ENCODE measurements around the gene CLIC5. TPM values are rescaled to one million over a fixed set of nuclear protein-coding genes. Genes with fewer than 3 reads are reported as not detected.

Gene CLIC5
- total RNA-seq, 8 experiments from 2014 or later = 0.05 to 1.7 (median 0.38) TPM; not detected in 1

GRCh38 chr6:45983062-45983461, 32.6 kb downstream of the CLIC5 start:
- H3K4me1 ChIP-seq (replicated peaks in 1 of 2) = no peaks in the 10 kb centered on the region
- no peak overlapping the region for H3K27ac ChIP-seq
- no peak overlapping the region for H3K4me3 ChIP-seq
- ATAC-seq (replicated peaks in 6 of 8) = peak in 2 of 8 experiments; percentile 52 to 79
- 0 to 100% (median 60%) methylated on average over 1 of the region's 1 CpG; no CpG with 5 or more reads in 2 of the 10 experiments for WGBS, 10 experiments
- in situ Hi-C loops (cut with MboI; ENCODE audit: low pct_unique_long_range_greater_than_20kb in 2 of 9, low sequenced_read_pairs in 9 of 9, unreplicated experiment in 9 of 9) = no loop called here

GRCh38 chr6:45982280-45983036, 33.2 kb downstream of the CLIC5 start:
- 12 to 88% (median 80%) methylated on average over 1 to 9 of the region's 9 CpGs for WGBS, 10 experiments
- ATAC-seq (replicated peaks in 6 of 8) = no peak

DNA sequence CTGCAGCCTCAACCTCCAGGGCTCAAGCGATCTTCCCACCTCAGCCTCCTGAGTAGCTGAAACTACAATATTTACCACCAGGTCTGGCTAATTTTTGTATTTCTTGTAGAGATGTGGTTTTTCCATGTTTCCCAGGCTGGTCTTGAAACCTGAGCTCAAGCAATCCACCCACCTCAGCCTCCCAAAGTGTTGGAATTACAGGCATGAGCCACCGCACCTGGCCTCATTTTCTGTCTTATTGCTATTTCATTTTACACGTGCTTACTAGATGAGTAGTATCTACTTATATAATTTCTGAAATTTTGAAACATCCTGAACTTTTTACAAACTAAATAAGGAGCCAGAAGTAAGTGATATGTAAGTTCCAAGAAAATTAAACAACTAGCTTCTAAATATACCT, 34.6 kb downstream of the CLIC5 start:
- H3K4me1 ChIP-seq (replicated peaks in 1 of 2) = no peaks in the 10 kb centered on the region
- 0 to 100% (median 80%) methylated on average over 1 to 3 of the region's 3 CpGs for WGBS, 10 experiments
- H3K4me3 ChIP-seq = no peak overlapping the region
- in situ Hi-C loops (cut with MboI; ENCODE audit: low pct_unique_long_range_greater_than_20kb in 2 of 9, low sequenced_read_pairs in 9 of 9, unreplicated experiment in 9 of 9) = no loop called here
- no peak overlapping the region for H3K27ac ChIP-seq
- no peak for ATAC-seq (replicated peaks in 6 of 8)

More at GRCh38 chr6:45982280-45983036, 33.2 kb downstream of the CLIC5 start:
- Histone ChIP-seq H3K4me1 (replicated peaks in 1 of 2) (no peaks in the 10 kb centered on the region), H3K27ac (no peak overlapping the region), H3K4me3 (no peak overlapping the region)
- in situ Hi-C loops (cut with MboI; ENCODE audit: low pct_unique_long_range_greater_than_20kb in 2 of 9, low sequenced_read_pairs in 9 of 9, unreplicated experiment in 9 of 9) = no loop called here

- peak in 2 of 8 experiments; percentile 45 to 54 for ATAC-seq (replicated peaks in 6 of 8)
- in situ Hi-C loops (cut with MboI; ENCODE audit: low pct_unique_long_range_greater_than_20kb in 2 of 9, low sequenced_read_pairs in 9 of 9, unreplicated experiment in 9 of 9) = no loop called here
- 0 to 54% (median 35%) methylated on average over 1 to 2 of the region's 2 CpGs; no CpG with 5 or more reads in 1 of the 10 experiments for WGBS, 10 experiments
- Histone ChIP-seq H3K27ac (no peak overlapping the region), H3K4me1 (replicated peaks in 1 of 2) (no peaks in the 10 kb centered on the region), H3K4me3 (no peak overlapping the region)
These were observed 36.3 kb downstream of the CLIC5 start for GRCh38 chr6:45979311-45979710.

GRCh38 chr6:45974596-45974995, 41.1 kb downstream of the CLIC5 start:
- Histone ChIP-seq H3K4me3 (no peak overlapping the region), H3K4me1 (replicated peaks in 1 of 2) (no peaks in the 10 kb centered on the region), H3K27ac (no peak overlapping the region)
- in situ Hi-C loops (cut with MboI; ENCODE audit: low pct_unique_long_range_greater_than_20kb in 2 of 9, low sequenced_read_pairs in 9 of 9, unreplicated experiment in 9 of 9) = no loop called here
- ATAC-seq (replicated peaks in 6 of 8) = no peak

- no peak overlapping the region for H3K4me3 ChIP-seq
- no peaks in the 10 kb centered on the region for H3K4me1 ChIP-seq (replicated peaks in 1 of 2)
- no peak overlapping the region for H3K27ac ChIP-seq
- in situ Hi-C loops (cut with MboI; ENCODE audit: low pct_unique_long_range_greater_than_20kb in 2 of 9, low sequenced_read_pairs in 9 of 9, unreplicated experiment in 9 of 9) = no loop called here
- no peak for ATAC-seq (replicated peaks in 6 of 8)
- WGBS, 10 experiments = 14 to 94% (median 74%) methylated on average over 2 to 4 of the region's 4 CpGs; no CpG with 5 or more reads in 2 of the 10 experiments
These were observed 42.7 kb downstream of the CLIC5 start for GRCh38 chr6:45972795-45973503.

DNA sequence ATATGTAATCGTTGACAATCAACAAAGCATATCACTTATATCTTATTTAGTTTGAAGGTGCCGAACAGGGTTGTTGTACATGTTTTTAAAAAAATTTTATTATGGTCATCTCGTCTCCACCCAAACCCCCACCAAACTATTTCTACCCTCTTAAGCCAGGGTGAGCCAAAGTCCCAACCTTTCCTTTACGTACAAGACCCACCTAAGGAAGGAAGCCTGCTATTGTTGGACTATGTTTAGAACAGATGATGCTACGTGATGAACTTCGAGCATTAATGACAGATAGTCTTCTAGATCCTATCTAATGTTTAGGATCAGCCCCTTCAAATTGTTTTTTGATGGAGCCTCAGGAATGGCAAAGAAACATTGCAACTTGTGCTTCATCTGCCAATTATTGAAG, 44.4 kb downstream of the CLIC5 start:
- 36 to 100% (median 80%) methylated on average over 2 to 6 of the region's 6 CpGs; no CpG with 5 or more reads in 1 of the 10 experiments for WGBS, 10 experiments
- Histone ChIP-seq H3K27ac (no peak overlapping the region), H3K4me3 (no peak overlapping the region), H3K4me1 (replicated peaks in 1 of 2) (no peaks in the 10 kb centered on the region)
- in situ Hi-C loops (cut with MboI; ENCODE audit: low pct_unique_long_range_greater_than_20kb in 2 of 9, low sequenced_read_pairs in 9 of 9, unreplicated experiment in 9 of 9) = no loop called here
- ATAC-seq (replicated peaks in 6 of 8) = no peak

GRCh38 chr6:45970326-45970725, 45.3 kb downstream of the CLIC5 start:
- H3K4me3 ChIP-seq = no peak overlapping the region
- 0 to 80% (median 39%) methylated on average over 1 to 2 of the region's 2 CpGs for WGBS, 10 experiments
- no peaks in the 10 kb centered on the region for H3K4me1 ChIP-seq (replicated peaks in 1 of 2)
- H3K27ac ChIP-seq = no peak overlapping the region
- no peak for ATAC-seq (replicated peaks in 6 of 8)
- in situ Hi-C loops (cut with MboI; ENCODE audit: low pct_unique_long_range_greater_than_20kb in 2 of 9, low sequenced_read_pairs in 9 of 9, unreplicated experiment in 9 of 9) = no loop called here

- Histone ChIP-seq H3K4me1 (replicated peaks in 1 of 2) (no peaks in the 10 kb centered on the region), H3K27ac (no peak overlapping the region), H3K4me3 (no peak overlapping the region)
- ATAC-seq (replicated peaks in 6 of 8) = no peak
- in situ Hi-C loops (cut with MboI; ENCODE audit: low pct_unique_long_range_greater_than_20kb in 2 of 9, low sequenced_read_pairs in 9 of 9, unreplicated experiment in 9 of 9) = no loop called here
- 17 to 100% (median 83%) methylated on average over 1 of the region's 2 CpGs; no CpG with 5 or more reads in 5 of the 10 experiments for WGBS, 10 experiments
These were observed 45.8 kb downstream of the CLIC5 start for GRCh38 chr6:45969883-45970282.

GRCh38 chr6:45969026-45969425, 46.6 kb downstream of the CLIC5 start:
- Histone ChIP-seq H3K27ac (no peak overlapping the region), H3K4me3 (no peak overlapping the region), H3K4me1 (replicated peaks in 1 of 2) (no peaks in the 10 kb centered on the region)
- WGBS, 10 experiments = 0 to 100% (median 43%) methylated on average over 1 to 2 of the region's 2 CpGs; no CpG with 5 or more reads in 3 of the 10 experiments
- in situ Hi-C loops (cut with MboI; ENCODE audit: low pct_unique_long_range_greater_than_20kb in 2 of 9, low sequenced_read_pairs in 9 of 9, unreplicated experiment in 9 of 9) = no loop called here
- ATAC-seq (replicated peaks in 6 of 8) = no peak

GRCh38 chr6:45967363-45967762, 48.3 kb downstream of the CLIC5 start:
- 80 to 100% (median 100%) methylated on average over 1 of the region's 1 CpG; no CpG with 5 or more reads in 5 of the 10 experiments for WGBS, 10 experiments
- Histone ChIP-seq H3K27ac (no peak overlapping the region), H3K4me3 (no peak overlapping the region), H3K4me1 (replicated peaks in 1 of 2) (no peaks in the 10 kb centered on the region)
- no peak for ATAC-seq (replicated peaks in 6 of 8)
- in situ Hi-C loops (cut with MboI; ENCODE audit: low pct_unique_long_range_greater_than_20kb in 2 of 9, low sequenced_read_pairs in 9 of 9, unreplicated experiment in 9 of 9) = no loop called here

DNA sequence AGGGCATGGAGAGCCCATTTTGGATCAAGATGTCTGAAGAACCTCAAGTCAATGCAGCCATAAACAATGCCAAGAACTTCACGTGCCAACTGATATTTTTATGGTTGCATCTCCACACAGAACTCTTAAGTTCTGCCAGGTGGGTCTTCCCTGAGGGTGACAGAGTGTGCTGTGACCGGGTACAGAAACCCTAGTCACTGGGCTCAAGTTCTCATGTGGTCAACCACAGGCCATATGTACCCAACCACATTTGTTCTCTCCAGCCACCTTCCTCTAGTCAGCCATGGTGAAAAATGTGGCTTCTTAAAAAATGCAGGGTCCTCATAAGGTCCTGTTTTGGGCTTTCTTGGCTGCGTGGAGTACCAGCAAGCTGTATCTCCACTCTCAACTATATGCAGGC, 48.9 kb downstream of the CLIC5 start:
- in situ Hi-C loops (cut with MboI; ENCODE audit: low pct_unique_long_range_greater_than_20kb in 2 of 9, low sequenced_read_pairs in 9 of 9, unreplicated experiment in 9 of 9) = no loop called here
- Histone ChIP-seq H3K27ac (no peak overlapping the region), H3K4me1 (replicated peaks in 1 of 2) (no peaks in the 10 kb centered on the region), H3K4me3 (no peak overlapping the region)
- 43 to 100% (median 67%) methylated on average over 1 to 3 of the region's 3 CpGs; no CpG with 5 or more reads in 1 of the 10 experiments for WGBS, 10 experiments
- ATAC-seq (replicated peaks in 6 of 8) = no peak

GRCh38 chr6:45966340-45966739, 49.3 kb downstream of the CLIC5 start:
- in situ Hi-C loops (cut with MboI; ENCODE audit: low pct_unique_long_range_greater_than_20kb in 2 of 9, low sequenced_read_pairs in 9 of 9, unreplicated experiment in 9 of 9) = no loop called here
- Histone ChIP-seq H3K4me3 (no peak overlapping the region), H3K27ac (no peak overlapping the region), H3K4me1 (replicated peaks in 1 of 2) (no peaks in the 10 kb centered on the region)
- no peak for ATAC-seq (replicated peaks in 6 of 8)
- 20 to 100% (median 76%) methylated on average over 1 to 3 of the region's 4 CpGs; no CpG with 5 or more reads in 6 of the 10 experiments for WGBS, 10 experiments

All from motor neuron (in vitro differentiated cells).